GM11168 (cell line): ENCODE data around the gene HSPA1B.

Source experiments
- in situ Hi-C: fragments of 300-500 bp; cut with MboI; formaldehyde crosslinking; loops from one replicate; pipeline ENCODE4 v1.12.0; 2022; ENCODE audit warnings: low sequenced_read_pairs; ENCODE audit not compliant: unreplicated experiment

The HSPA1B gene

DNA sequence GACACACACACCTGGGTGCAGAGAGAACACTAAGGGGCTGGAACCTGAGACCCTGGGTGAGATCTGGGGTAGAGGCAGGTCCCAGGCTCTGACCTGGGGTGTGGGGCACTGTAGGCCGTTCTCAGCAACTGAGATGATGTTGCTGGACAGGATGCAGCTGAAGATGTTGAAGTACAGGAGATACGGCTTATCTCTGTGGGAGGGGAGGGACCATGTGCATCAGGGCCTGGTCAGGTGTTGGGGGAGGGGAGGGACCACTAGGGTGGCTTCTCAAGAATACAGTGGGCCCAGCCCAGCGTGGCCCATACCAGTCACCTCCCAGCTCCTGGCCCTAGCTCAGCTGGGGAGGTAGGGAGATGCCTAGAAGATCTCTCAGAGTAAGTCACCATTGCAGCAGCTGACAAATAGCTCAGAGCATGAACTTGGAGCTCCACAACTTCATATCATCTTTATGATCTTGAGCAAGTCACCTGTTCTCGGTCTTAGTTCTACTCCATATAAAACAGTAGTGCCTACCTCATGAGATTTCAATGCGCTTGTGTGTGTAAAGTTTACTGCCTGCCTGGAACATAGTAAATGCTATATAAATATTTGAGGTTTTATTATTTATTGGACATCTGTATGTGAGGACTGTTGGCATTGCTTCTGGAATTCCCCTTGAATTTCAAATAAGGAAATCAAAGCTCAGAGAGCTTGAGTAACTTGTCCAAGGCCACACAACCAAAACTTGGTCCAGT lies 47.5 kb downstream of the HSPA1B start:
- in situ Hi-C loops = loop anchor here (5.0 kb wide), 1 partner anchor 38 kb away; no protein-coding TSS in a partner anchor

DNA sequence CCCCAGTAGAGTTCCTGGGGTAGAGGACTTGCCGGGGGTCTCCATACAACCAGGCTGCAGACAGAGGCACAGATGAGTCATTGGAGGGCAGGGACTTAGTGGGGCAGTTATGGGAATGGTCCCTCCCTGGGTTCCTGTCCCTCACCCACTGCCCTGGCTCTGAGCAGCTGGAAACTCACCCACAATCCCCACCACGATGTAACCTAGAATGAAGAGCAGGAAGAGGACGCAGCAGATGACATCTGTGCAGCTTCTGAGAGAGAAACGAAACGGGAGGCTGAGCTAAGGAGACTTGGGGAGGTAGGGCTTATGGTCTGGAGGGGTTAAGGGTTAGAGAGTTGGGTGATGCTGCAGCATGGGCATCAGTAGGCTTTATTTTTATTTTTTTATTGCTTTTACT lies 48.3 kb downstream of the HSPA1B start:
- in situ Hi-C loops = no loop called here

DNA sequence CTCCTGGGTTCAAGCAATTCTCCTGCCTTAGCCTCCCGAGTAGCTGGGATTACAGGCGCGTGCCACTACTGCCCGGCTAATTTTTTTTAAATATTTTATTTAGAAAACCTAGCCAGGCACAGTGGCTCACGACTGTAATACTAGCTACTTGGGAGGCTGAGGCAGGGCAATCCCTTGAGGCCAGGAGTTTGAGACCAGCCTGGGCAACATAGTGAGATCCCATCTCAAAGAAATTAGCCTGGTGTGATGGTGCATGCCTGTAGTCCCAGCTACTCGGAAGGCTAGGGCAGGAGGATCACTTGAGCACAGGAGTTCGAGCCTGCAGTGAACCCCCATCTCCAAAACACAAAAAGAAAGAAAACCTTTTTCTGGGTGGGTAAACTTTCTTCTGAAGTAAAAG lies 48.8 kb downstream of the HSPA1B start:
- in situ Hi-C loops = no loop called here

- in situ Hi-C loops = no loop called here
These were observed 49.6 kb downstream of the HSPA1B start for GRCh38 chr6:31877125-31877650.

GRCh38 chr6:31877651-31878161 lies 50.2 kb downstream of the HSPA1B start:
- in situ Hi-C loops = no loop called here

- in situ Hi-C loops = no loop called here
These were observed 50.7 kb downstream of the HSPA1B start for GRCh38 chr6:31878222-31878621.

DNA sequence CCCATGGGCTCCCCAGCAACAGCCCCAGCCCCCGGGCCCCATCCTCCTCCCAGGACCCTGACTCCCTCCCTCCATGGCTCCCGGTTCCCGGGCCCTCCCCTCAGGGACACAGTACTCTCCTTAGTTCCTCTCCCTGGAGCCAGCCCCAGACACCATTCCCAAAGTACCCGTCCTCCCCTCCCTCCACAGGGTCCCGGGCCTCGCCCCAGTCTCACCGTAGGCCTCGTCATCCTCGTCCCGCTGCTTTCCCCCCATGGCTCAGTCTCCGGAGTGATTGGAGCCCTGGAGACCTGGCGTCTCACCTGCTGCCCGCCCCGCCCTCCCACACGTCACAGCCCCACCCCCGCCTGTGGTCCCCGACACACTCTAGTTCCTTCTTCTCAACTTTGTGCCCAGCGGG lies 51.2 kb downstream of the HSPA1B start, which contains the start of gene SLC44A4:
Gene SLC44A4 (minus strand): TSS at position 272 of the 400 bp plus-strand sequence. CDS start 17 bp downstream, at position 255.
- in situ Hi-C loops = no loop called here

DNA sequence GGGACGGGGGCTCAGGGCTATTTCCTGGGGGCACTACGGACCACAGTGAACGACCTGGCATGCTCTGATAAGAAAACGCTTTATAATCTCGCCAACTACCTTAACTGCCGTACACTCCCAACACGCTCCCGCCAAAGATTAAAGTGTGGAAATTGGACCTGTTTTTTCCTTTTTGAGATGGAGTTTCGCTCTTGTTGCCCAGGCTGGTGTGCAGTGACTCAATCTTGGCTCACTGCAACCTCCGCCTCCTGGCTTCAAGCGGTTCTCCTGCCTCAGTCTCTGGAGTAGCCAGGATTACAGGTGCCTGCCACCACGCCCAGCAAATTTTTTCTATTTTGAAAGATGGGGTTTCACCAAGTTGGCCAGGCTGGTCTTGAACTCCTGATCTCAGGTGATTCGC lies 51.6 kb downstream of the HSPA1B start:
- in situ Hi-C loops = no loop called here
